Hepatocyte (in vitro differentiated cells): ENCODE data around the gene MPZL2.

Experiments used
- EZH2 ChIP-seq: fragments of 200-600 bp; sonication (generic); IDR thresholded peaks from 2 replicates; pipeline ENCODE4 v1.6.1; 2016; ENCODE audit warnings: antibody characterized with exemption, mild to moderate bottlenecking, borderline replicate concordance
- TF ChIP-seq, protein P1 (sequence below): fragments of 200-600 bp; sonication (generic); IDR thresholded peaks from 2 replicates; pipeline ENCODE4 v1.5.1; 2016; ENCODE audit warnings: antibody characterized with exemption, mild to moderate bottlenecking; ENCODE audit not compliant: poor library complexity

DNA sequence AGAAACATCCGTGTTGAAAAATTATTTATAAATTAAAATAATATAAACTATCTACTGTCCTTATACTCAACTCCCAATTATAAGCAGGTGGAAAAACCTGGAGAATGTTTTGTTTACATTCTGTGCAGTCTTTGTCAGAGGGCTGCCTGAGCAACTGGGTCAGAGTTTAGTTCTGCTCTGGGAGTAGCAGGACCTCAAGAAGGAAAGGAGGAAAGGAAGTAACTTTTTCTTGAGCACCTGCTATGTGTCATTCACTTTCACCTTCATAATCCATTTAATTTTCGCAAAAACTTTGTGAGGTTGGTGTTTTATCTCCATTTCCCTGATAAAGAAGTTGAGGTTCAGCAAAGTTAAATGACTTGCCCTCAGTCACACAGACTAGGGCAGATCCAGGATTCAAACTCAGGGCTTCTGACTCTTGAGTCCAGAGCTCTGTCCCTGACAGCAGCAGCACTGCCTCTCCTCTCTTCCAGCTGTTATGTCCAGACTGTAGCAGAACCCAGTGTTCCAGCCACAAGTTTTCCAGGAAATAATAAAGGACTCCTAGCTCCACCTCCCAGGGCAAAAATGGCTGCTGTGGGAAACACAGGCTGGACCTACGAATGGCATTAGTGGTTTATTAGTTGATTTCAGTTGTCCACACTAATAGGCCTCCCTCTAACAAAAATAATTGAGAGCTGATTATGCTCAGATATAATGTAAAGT is 46.8 kb upstream of the MPZL2 start:
- TF ChIP-seq, protein P1, sequence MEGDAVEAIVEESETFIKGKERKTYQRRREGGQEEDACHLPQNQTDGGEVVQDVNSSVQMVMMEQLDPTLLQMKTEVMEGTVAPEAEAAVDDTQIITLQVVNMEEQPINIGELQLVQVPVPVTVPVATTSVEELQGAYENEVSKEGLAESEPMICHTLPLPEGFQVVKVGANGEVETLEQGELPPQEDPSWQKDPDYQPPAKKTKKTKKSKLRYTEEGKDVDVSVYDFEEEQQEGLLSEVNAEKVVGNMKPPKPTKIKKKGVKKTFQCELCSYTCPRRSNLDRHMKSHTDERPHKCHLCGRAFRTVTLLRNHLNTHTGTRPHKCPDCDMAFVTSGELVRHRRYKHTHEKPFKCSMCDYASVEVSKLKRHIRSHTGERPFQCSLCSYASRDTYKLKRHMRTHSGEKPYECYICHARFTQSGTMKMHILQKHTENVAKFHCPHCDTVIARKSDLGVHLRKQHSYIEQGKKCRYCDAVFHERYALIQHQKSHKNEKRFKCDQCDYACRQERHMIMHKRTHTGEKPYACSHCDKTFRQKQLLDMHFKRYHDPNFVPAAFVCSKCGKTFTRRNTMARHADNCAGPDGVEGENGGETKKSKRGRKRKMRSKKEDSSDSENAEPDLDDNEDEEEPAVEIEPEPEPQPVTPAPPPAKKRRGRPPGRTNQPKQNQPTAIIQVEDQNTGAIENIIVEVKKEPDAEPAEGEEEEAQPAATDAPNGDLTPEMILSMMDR = no peak
- no peak for TF ChIP-seq EZH2
